DOHH2 (cell line): ENCODE data around the gene SHISA2.

Experiments used
- CTCF ChIP-seq: fragments of 200-600 bp; sonication (generic); IDR thresholded peaks from one replicate; pipeline ENCODE4 v1.5.1; 2014; ENCODE audit warnings: antibody characterized with exemption, mild to moderate bottlenecking, low read depth, low read length; ENCODE audit not compliant: poor library complexity, severe bottlenecking
- EZH2phosphoT487 ChIP-seq: fragments of 200-600 bp; sonication (generic); IDR thresholded peaks from 2 replicates; pipeline ENCODE4 v1.6.1; 2017; ENCODE audit warnings: borderline replicate concordance, mild to moderate bottlenecking, antibody characterized with exemption, low read length, moderate library complexity, mixed read lengths

DNA sequence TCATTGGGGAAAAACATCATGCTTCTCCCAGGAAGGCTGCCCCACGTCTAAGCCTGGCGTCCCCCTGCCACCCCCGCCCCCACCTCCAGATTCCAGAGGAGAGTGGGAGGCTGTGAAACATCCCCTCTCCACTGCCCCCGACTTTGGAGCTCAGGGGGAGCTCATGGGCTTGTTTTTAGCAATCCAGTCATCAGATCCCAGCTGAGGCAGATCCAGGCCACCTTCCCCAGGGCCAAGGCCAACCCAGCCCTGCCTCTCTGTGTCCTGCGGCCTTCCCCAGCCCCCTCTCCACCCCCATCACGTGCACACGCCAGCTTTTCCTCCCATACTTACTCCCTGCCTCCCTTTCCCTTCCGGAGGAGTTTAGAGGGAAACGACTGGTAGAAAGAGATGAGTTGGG is 38.8 kb downstream of the SHISA2 start:
- no peak for TF ChIP-seq CTCF
- no peak for TF ChIP-seq EZH2phosphoT487
